Suppressor macrophage (primary cell): ENCODE measurements around the gene CCN5.
"Not testable (repeated sequence)": the region's sequence is repeated elsewhere in the genome, so short reads cannot be mapped to it uniquely, and the experiment has no call there.

Source experiments
- DNase-seq, 4 experiments: peaks; one replicate each; pipeline ENCODE4 v3.0.0-alpha.2; 2020 to 2022
- total RNA-seq, 17 experiments: gene quantifications; one replicate each; lab custom pipeline; 2026; ENCODE audit warnings: mixed read lengths in 6 of 17, inconsistent platforms in 3 of 17; lab: John Stamatoyannopoulos, UW

The CCN5 gene, protein sequence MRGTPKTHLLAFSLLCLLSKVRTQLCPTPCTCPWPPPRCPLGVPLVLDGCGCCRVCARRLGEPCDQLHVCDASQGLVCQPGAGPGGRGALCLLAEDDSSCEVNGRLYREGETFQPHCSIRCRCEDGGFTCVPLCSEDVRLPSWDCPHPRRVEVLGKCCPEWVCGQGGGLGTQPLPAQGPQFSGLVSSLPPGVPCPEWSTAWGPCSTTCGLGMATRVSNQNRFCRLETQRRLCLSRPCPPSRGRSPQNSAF
- 0 to 2.3 (median 0) reads per million in 17 experiments for total RNA-seq

DNA sequence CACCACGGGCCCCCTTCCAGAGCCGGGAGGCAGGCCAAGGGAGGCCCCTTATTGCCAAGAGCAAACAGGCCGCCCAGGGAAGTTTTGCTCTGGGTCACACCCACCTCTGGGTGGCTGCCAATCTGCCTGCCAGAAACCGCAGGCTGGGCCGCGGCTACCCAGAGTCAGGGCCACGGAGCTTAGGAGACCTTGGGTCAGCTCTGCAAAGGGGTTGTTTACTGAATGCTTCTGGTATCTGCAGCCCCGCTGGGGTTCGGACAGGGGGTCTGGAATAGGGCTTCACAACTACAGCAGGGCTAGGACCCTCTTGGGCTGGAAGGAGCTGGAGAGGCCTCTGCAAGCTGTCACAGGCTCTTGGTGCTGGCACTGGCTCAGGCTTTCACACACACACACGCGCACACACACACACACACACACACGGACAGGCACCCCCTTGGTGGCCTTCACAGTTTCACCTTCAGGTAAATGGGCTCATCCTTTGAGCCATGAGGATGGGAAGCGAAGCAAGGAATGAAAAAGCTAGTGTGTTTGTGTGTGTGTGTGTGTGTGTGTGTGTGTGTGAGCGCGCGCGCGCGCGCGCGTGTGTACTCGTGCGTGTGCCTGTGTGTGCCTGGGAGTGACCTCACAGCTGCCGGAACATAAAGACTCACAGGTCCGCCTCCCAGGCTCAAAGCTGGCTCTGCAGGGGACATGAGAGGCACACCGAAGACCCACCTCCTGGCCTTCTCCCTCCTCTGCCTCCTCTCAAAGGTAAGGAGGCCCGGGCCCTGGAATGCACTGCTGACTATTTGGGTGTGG is at the start of gene CCN5:
TSS of gene CCN5 (plus strand) at position 669 of the 798 bp plus-strand sequence. CDS start at position 691, 22 bp downstream.
- peak; percentile 64 to 81 (median 70) for DNase-seq

DNA sequence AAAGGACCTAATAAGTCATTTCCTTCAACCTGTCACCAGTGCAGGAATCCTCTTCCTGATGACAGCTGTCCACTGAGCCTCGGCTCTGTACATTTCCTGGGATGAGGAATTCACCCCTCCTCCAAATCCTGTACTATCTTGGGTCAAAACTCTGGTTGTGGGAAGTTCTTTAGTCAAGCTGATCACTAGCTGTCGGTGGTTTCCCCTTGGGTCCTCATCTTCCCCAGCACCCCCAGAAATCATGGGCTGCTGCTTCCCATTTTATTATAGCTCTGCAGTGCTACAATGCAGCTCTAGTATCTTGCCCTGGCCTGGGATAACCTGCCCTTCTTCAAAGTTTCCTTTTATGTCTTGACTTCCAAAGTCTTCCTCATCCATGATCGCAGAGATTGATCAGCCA is 49.1 kb upstream of the CCN5 start:
- peak; percentile 42 to 76 (median 64) for DNase-seq

DNA sequence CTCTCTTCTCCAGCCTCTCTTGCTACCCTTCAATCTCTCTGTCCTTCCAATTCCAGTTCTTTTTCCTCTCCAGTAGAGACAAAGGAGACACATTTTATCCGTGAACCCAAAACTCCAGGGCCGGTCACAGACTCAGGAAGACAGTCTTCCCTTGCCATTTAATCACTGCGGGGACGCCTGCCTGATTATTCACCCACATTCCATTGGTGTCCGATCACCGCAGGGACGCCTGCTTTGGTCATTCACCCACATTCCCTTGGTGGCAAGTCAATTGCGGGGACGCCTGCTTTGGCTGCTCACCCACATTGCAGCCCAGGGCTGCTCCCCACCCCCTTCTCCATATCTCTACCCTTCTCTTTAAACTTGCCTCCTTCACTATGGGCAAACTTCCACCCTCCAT is 44.3 kb upstream of the CCN5 start:
- DNase-seq = not testable (repeated sequence)

DNA sequence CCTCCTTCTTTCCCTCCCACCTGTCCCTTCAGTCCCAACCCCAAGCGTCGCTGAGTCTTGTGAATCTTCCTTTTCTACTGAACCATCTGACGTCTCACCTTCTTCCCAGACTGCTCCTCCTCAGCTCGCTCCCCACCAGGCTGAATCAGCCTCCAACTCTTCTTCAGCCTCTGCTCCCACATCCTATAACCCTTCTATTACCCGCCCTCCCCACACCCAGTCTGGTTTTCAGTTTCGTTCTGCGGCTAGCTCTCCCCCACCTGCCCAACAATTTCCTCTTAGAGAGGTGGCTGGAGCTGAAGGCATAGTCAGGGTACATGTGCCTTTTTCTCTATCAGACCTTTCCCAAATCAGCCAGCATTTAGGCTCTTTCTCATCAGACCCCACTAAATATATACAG is 43.6 kb upstream of the CCN5 start:
- peak in 1 of 4 experiments; percentile 19 for DNase-seq

DNA sequence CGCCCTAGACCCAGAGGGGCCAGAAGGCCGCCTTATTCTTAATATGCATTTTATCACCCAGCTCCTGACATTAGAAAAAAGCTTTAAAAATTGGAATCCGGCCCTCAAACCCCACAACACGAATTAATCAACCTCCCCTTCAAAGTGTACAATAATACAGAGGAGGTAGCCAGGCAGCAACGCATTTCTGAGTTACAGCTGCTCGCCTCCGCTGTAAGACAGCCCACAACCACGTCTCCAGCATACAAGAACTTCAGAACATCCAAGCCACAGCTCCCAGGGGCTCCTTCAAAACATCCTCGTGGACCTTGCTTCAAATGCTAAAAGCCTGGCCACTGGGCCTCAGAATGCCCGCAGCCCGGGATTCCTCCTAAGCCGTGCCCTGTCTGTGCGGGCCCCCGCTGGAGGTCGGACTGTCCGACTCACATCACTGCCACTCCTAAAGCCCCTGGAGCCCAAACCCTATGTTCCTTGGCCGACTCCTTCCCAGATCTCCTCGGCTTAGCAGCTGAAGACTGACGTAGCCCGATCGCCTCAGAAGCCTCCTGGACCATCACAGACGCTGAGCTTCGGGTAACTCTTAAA is 42.8 kb upstream of the CCN5 start:
- DNase-seq = not testable (repeated sequence)

DNA sequence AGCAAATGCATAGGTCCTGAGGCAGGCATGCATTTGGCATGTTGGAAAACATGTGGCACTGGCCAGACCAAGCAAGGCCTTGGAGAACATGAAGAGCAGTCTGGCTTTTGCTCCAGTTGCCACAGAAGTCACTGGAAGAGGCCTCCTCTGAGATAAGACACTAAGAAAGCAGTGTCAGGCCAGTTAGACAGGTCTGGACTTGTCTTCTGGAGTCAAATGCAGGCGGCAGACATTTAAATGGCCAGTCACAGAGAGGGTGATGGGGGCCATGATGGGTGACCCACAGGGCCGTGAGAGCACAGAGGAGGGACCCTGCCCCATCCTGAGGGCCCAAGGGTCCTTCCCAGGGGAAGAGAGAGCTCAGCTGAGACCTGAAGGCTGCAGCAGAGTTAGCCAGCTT is 36.9 kb upstream of the CCN5 start:
- DNase-seq = no peak

DNA sequence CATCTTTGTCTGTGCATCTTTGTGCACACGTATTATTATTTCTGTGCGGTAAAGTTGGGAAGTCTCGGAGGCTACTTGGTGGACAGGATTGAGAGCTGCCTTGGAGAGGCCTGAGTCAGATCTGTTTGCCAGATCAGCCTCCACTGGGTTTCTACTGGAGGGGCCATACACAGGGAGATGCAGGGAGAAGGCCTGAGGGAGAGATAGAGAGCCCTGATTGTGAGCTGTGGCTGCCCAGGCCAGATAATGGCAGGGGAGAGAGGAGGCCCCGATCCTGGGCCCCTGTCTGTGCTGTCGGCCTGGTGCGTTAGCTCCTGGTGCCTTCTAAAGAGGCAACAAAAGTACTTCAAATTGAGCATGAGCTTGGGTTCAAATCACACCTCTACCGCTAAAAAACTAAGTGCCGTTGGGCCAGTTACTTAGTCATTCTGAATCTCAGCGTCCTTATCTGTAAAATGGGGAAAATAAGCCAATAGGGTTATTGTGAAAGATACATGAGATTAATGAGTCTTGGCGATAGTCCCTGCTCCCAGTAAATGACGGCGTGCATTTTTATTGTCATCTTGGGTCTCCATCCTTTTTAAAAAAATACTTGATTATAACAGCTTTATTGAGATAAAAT is 36.1 kb upstream of the CCN5 start:
- no peak for DNase-seq

DNA sequence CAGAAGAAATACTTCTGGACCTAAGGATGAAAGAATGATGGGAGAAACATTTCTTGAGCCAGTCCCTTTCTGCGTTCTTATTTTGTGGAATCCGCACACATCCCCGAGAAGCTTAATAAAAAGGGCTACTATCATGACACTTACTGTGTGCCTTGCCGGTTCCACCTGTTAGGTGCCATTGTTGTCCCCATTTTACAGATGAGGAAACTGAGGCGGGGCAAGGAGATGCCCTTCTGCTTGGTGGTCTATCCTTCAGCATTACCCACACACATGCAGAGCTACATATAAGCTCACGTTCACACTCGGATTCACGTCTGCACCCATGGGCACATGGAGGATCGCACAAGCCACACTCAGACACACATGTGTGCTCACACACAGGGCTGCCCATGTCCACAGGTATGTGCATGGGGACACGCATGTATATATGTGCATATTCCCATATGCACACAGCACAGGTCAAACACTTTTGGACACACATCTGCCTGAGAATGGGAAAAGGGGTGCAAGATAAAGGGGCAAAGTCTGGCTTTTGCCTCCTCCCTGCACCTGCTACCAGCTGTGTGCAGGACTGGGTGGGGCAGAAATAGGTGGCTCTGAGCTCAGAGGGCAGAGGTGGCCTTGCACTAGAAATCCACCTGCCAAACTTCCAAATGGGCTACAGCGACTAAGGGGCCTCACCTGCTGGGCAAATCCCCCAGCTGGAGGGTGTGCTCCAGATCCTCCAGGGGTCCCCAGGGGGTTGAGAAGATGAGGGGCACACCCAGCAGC is 33.2 kb upstream of the CCN5 start:
- DNase-seq = no peak

DNA sequence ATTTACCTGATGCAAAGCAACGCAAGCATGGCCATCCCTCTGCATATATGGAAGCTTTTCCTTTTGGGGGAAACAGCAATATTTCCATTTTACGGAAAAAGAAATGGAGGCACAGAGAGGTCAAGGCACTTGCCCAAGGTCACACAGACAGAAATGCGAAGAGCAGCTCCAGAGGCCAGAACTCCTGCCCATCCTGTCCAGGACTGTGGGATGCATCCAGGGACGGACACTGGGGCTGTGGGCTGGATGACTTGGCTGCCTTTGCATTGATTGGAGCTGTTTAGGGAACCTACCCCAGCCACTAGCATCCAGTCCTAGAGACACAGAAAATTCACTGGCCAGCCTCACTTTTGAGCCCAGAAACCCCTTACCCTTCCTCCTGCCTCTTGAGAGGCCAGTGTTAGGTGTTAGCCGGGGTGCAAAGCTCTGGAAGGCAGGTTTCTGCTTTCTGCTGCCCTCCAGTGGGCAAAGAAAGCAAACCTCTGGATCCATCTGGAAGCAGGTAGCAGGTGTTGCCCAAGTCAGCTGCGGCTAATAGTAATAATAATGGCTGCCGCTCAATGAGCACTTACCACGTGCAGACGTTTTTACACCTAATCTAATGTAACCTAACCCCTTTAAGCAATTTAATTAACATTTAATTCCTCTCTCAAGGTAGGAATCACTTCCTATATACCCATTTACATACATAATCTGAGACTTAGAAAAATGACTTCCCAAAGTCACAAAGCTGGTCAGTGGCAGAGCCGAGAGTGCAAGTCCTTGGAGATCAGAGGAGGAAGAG is 31.7 kb upstream of the CCN5 start:
- DNase-seq = peak; percentile 55 to 74 (median 66)

DNA sequence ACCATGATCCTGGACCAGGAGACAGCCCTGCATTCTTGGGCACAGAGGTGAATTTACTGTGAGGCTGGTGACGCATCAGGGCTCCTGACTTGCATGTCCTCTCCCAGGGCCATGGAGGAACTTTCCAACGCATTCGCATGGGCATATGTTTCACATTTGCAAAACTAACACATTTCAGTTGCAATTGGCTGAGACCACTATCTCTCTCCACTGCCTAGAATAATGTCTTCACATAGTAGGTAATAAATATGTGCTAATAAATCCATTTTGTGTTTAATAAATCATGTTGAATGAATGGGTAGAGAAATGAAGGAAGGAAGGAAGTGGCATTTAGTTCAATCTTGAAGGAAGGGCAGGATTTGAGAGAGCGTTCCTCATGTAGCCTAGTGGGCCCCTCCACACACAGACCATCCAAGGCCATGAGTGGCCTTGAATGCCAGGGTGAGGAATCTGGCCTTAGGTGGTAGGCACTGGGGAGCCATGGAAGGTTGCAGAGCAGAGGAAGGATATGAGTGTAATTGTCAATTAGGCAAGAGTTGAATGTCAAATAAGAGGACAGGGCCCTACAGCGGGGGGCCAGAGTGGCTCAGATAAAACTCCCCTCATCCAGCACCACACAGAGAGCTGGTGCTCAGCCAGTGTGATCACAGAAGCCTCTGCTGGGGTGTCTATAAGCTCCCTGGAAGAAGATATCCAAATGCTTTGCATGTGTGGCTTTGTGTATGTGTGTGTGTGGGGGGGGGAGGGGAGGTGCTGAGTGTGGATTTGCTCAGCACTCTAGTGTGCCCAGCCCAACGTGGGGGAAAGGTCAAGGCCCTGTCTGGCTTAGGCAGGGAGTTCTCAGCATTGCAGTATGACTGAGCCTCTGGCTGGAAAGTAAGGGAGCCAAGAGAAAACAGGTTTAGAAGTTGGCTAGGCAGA is 30.9 kb upstream of the CCN5 start:
- peak in 1 of 4 experiments; percentile 23 for DNase-seq

DNA sequence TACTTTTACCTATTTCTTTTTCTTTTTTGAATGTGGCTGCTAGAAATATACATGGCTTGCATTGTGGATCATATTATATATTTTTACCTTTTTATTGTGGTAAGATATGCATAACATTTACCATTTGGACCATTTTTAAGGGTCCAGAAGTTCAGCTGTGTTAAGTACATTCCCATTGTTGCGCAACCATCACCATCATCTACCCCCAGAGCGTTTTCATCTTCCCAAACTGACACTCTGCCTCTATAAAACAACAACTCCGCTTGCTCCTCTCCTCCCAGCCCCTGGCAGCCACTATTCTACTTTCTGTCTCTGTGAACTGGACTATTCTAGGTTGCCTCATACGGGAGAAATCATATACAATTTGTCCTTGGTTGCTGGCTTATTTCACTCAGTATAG is 28.2 kb upstream of the CCN5 start:
- DNase-seq = no peak

DNA sequence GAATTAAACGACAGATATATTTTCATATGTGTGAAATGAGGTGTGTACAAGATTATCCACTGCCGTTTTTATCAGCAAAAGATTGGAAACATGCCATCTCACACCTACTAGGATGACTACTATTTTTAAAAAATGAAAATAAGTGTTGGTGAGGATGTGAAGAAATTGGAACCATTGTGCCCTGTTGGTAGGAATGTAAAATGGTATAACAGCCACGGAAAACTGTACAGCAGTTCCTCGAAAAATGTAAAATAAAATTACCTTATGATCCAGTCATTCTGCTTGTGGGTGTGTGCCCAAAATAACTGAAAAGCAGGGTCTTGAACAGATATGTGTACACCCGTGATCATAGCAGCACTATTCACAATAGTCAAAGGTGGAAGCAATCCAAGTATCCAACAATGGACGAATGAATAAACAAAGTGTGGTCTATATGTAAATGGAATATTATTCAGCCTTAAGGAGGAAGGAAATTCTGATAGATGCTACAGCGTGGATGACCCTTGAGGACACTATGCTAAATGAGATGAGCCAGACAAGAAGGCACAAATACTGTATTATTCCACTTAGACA is 27.0 kb upstream of the CCN5 start:
- DNase-seq = no peak

DNA sequence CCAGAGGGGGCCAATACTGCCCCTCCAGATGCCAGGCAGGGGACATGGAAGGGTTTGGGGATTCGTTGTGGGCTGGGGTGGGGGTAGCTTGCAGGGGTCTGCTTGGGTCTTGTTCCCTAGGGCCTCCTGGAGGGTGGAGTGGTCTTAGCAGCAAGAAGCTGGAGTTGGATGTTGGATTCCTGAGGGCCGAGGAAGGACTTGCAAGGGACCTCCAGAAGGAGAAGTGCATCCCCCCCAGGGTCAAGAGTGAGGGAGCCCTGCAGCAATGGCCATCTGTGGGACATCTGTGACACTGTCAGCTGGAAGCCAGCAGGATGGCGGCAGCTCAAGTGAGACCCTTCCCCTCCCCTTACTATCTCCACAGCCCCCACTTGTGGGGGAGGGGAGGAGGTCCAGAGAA is 25.4 kb upstream of the CCN5 start:
- no peak for DNase-seq

DNA sequence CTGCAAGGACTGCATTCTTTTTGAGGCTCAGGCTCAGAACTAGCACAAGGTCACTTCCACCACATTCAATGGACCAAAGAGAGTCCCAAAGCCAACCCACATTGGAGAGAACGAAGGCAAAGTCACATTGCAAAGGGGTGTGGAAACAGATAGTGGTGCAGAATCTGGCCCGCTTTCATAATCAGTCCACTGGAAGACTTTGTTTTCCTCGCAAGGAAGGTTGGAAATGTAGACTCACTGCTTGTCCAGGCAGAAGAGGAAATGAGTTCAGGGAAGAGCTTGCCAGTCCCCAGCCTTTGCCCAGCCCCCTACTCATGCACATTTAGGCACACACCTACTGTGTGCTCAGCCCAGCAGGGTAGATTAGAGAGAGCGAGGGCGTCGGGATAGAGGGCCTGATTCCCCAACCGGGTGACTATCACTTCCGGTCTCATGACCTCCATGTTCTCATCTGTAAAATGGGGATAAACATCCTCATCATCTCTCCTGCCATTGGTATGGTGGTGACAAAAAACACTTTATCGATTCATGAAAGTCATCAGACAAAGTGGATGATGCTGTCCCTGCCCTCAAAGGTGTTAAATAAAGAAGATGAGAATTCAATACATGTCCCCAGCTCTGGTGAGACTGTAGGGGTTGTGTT is 24.3 kb upstream of the CCN5 start:
- DNase-seq = no peak

DNA sequence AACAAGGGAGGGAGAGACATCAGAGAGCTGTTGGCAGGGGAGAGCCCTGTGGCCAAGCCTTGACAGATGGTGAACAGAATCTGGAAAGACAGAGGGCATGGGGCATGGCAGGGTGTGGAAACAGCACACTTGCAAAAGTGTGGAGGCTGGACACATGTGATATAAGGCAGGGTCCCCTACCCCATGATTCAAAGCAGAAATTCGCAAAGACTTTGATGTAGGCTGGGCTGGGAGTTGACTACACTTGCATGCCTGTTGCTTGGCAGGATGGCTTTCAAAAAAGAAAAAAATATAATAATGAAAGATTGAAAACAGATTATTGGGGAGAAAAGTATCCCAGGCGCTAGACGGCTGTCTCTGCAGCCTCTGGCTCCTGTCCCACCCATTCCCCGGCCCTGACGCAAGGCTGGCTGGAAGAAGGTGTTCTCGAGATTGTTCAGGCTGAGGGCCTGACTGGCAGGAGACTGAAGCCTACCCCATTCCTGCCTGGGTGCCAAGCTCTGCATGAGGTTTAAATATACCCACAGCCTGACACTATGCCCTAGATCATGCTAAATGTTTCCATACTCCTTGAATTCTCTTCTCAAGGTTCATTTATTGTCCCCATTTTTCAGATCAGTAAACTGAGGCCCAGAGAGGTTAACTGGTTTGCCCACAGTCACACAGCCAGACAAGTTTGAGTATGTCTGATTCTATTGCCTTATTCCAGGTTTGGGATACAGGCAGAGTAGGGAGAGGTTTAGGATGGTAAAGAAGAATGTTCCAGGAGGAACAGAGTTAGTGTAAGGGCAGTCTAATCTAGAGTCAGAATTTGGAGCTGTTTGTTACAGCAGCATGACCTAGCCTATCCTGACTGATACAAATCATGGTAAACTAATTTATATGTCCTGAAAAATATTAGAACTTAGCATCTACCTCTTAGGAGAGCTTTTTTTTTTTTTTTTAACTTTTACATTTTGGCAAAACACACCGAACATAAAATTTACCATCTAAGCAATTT is 23.4 kb upstream of the CCN5 start:
- DNase-seq = no peak

DNA sequence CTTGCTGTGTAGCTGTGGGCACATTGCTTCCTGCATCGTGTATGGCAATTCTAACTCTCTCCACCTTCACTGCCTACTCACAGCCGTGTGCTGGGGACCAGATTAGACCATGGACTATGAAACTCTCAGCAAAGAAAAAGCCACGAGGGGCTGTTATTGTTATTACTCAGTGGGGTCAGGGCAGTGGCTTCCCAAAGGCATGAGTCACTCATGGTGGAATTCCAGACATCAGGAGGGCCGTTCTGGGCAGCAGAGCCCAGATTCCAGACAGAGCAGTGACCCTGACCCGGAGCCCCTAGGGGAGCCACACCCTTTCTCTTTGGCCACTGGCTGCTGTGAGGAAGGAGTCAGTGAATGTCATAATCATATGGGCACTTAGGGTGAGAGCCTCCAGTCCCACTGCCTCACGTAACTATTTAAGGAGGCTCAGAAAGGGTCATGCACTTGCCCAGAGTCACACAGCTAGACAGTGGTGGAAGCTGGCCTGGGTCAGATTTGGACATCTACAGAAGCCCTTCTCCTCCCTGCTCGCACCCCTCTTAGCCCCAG is 22.2 kb upstream of the CCN5 start:
- DNase-seq = no peak

DNA sequence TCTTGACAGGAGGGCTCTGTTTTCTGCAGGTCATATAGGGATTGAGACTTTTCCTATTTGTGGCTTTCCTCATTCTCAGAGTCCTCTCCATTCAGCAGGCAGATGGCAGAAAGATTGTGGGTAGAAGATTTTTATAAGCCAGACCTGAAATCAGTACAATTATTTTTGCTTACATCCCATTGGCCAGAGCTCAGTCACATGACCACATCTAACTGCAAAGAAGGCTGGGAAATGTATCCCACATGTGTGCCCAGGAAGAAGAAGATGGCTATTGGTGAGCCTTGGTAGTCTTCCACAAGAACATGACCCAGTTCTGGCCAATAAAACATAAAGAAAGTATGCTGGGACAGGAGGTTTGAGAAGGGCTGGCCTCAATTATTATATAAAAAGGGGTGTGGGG is 21.5 kb upstream of the CCN5 start:
- DNase-seq = no peak

DNA sequence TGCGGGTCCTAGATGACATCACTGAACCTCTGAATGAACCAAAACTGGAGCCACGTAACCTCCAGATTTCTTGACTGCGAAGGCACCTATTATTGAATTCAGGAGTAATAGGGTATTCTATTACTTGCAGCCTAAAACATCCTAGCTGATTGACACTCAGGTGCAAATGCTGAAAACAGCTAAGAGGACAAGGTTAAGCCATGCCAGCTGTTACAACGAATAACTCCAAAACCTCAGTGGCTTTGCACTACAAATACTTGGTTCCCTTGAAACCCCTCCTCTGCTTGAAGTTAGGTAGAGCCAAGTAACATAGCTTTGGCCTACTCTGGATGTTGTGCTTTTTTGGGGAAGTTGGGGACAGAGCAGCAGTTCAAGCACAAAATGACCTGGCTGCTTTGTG is 21.0 kb upstream of the CCN5 start:
- no peak for DNase-seq
